ENCODE results near the gene DNAJB12. TPM values are rescaled to one million over a fixed set of nuclear protein-coding genes. Genes with fewer than 3 reads are reported as not detected.
"Not testable (repeated sequence)": the region's sequence is repeated elsewhere in the genome, so short reads cannot be mapped to it uniquely, and the experiment has no call there.

Gene DNAJB12
- total and polyA plus RNA-seq, 12 donors: 36.3 to 67.0 (median 47.8) TPM

DNA sequence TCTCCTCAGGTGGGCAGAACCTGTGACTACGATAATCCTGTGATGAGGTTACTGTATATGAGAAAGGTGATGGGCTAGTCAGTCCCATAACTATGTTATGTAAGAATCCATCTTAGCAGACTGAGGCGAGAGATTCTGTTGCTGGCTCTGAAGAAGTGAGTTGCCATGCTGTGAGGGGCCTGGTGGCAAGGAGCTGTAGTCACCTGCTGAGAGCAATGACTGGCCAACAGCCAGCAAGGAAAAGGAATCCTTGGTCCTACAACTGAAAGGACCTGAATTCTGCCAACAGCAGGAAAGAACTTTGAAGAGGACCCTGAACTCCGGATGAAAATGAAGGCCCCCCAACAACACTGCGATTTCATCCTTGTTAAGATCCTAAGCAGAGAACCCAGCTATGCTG, 31.0 kb upstream of the DNAJB12 start:
- no peaks in the 10 kb centered on the region for H3K4me1 ChIP-seq (replicated peaks in 1 of 2)
- no peaks in the 10 kb centered on the region for H3K9me3 ChIP-seq (replicated peaks in 1 of 3)
- TF ChIP-seq, protein P1, sequence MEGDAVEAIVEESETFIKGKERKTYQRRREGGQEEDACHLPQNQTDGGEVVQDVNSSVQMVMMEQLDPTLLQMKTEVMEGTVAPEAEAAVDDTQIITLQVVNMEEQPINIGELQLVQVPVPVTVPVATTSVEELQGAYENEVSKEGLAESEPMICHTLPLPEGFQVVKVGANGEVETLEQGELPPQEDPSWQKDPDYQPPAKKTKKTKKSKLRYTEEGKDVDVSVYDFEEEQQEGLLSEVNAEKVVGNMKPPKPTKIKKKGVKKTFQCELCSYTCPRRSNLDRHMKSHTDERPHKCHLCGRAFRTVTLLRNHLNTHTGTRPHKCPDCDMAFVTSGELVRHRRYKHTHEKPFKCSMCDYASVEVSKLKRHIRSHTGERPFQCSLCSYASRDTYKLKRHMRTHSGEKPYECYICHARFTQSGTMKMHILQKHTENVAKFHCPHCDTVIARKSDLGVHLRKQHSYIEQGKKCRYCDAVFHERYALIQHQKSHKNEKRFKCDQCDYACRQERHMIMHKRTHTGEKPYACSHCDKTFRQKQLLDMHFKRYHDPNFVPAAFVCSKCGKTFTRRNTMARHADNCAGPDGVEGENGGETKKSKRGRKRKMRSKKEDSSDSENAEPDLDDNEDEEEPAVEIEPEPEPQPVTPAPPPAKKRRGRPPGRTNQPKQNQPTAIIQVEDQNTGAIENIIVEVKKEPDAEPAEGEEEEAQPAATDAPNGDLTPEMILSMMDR (IDR thresholded peaks at IDR 0.05): no peak
- no peak for TF ChIP-seq POLR2A (IDR thresholded peaks at IDR 0.05)
- H3K4me3 ChIP-seq: no peak overlapping the region
- WGBS, 4 donors: 81 to 100% (median 86%) methylated on average over 3 to 4 of the region's 4 CpGs
- no peak overlapping the region for H3K27ac ChIP-seq
- no peak for DNase-seq
- H3K36me3 ChIP-seq (replicated peaks in 1 of 2): no peaks in the 10 kb centered on the region
- no peaks in the 10 kb centered on the region for H3K27me3 ChIP-seq
- intact Hi-C loops (cut with DNase I): no loop called here

DNA sequence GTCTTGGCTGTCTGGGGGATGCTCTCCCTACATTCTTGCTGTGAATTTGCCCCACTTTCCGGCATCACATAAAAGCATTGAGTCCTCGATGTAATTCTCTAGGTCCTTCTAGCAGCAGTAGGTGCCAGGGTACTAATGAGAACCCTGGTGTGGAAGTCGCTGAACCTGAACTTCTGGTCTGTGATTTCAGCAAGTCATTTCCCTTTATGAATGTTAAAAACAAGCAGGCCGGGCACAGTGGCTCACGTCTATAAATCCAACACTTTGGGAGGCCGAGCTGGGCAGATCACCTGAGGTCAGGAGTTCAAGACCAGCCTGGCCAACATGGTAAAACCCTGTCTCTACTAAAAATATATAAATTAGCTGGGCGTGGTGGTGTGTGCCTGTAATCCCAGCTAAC, 30.3 kb upstream of the DNAJB12 start:
- H3K4me3 ChIP-seq; H3K4me1 ChIP-seq (replicated peaks in 1 of 2): not testable (repeated sequence)
- WGBS, 4 donors: 76 to 90% (median 84%) methylated on average over 7 of the region's 7 CpGs

DNA sequence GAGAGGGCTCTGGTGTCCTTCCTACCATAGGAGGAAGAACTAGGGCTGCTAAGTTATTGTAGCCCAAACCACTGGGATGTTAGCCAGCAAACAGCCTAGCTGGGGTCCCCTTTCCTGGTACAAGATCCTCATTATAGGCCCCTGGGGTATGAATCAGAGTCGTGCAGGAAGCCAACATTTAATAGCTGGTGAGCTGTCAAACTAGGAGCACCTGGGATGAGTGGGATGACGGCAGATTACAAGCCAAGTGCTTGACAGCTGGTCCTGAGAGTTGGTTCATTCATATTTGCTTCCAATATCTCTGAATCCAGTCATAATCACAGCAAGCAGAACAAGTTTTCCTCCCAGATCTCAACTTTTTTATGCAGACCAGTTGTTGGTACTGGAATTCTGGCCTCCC, 25.1 kb upstream of the DNAJB12 start:
- no peaks in the 10 kb centered on the region for H3K27me3 ChIP-seq
- H3K27ac ChIP-seq: no peak overlapping the region
- no peaks in the 10 kb centered on the region for H3K4me1 ChIP-seq (replicated peaks in 1 of 2)
- no peak overlapping the region for H3K4me3 ChIP-seq
- DNase-seq: no peak
- WGBS, 4 donors: 78 to 100% (median 89%) methylated on average over 2 of the region's 2 CpGs
- no peak for TF ChIP-seq POLR2A (IDR thresholded peaks at IDR 0.05)
- TF ChIP-seq, protein P1 (IDR thresholded peaks at IDR 0.05): no peak
- H3K9me3 ChIP-seq (replicated peaks in 1 of 3): no peaks in the 10 kb centered on the region
- no peaks in the 10 kb centered on the region for H3K36me3 ChIP-seq (replicated peaks in 1 of 2)
- intact Hi-C loops (cut with DNase I): no loop called here

More for the DNA sequence above, 30.3 kb upstream of the DNAJB12 start:
- H3K36me3 ChIP-seq (replicated peaks in 1 of 2); H3K27ac ChIP-seq; H3K27me3 ChIP-seq; DNase-seq; intact Hi-C loops (cut with DNase I); H3K9me3 ChIP-seq (replicated peaks in 1 of 3): not testable (repeated sequence)

DNA sequence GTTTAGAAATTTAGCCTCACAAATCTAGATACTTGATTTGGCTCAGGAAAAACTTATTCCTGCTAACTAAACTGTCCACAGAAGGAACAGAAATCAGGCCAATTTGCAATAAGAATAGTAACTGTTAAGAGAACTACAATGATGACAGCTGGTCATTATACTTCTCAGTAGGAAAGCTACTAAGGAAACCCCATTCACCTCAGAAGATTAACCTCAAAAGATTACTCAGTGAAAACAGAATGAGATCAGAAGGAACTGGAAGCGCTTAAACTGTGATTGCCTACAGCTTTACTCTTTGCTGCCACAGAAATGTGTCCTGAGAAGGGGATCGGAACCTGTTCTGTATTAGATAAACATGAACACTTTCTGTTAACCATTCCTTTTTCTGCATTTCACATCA, 24.3 kb upstream of the DNAJB12 start:
- no peak overlapping the region for H3K4me3 ChIP-seq
- WGBS, 4 donors: 87 to 98% (median 96%) methylated on average over 2 of the region's 2 CpGs
- no peaks in the 10 kb centered on the region for H3K27me3 ChIP-seq
- no peak overlapping the region for H3K27ac ChIP-seq
- H3K4me1 ChIP-seq (replicated peaks in 1 of 2): no peaks in the 10 kb centered on the region
- H3K36me3 ChIP-seq (replicated peaks in 1 of 2): peaks cover 0 to 3% of the 10 kb centered on the region in 2 donors
- TF ChIP-seq, protein P1 (IDR thresholded peaks at IDR 0.05): no peak
- no peak for TF ChIP-seq POLR2A (IDR thresholded peaks at IDR 0.05)
- intact Hi-C loops (cut with DNase I): no loop called here
- no peak for DNase-seq
- no peaks in the 10 kb centered on the region for H3K9me3 ChIP-seq (replicated peaks in 1 of 3)

DNA sequence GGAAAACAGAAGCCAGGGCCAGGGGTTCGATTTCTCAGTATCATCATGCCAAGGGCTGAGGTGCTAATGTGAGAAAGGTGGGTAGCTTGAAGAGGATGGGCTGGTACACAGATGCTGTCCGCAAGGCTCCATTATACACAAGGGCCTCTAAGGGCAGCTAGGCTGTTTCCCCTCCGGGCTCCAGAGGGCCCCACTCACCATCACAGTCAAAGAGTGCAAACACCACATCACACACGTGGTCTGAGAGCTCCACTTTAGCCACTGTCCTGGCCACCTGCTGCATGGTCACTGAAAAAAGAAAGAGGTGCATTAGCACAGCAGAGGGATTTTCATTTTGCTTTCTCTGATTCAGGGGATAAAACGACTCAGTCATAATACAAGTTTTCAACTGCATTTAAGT, 20.9 kb upstream of the DNAJB12 start:
- Histone ChIP-seq H3K27ac (no peak overlapping the region), H3K4me3 (no peak overlapping the region), H3K4me1 (replicated peaks in 1 of 2) (no peaks in the 10 kb centered on the region), H3K9me3 (replicated peaks in 1 of 3) (no peaks in the 10 kb centered on the region), H3K36me3 (replicated peaks in 1 of 2) (peaks cover 0 to 7% of the 10 kb centered on the region in 2 donors), H3K27me3 (no peaks in the 10 kb centered on the region)
- 67 to 71% (median 69%) methylated on average over 5 of the region's 5 CpGs for WGBS, 4 donors
- no peak for DNase-seq
- intact Hi-C loops (cut with DNase I): no loop called here
- TF ChIP-seq, protein P1 (IDR thresholded peaks at IDR 0.05): no peak
- TF ChIP-seq POLR2A (IDR thresholded peaks at IDR 0.05): no peak

Measured in adrenal gland (tissue), 12 donors.